IPS-18c (cell line): ENCODE data around the gene CCSER1.
"Not testable (repeated sequence)": the region's sequence is repeated elsewhere in the genome, so short reads cannot be mapped to it uniquely, and the experiment has no call there.

ENCODE experiments used
- H3K4me3 ChIP-seq: 2 replicates; pipeline ENCODE4 v1.7.0; 2013; ENCODE audit warnings: low read depth, mild to moderate bottlenecking, low read length, moderate library complexity; ENCODE audit not compliant: insufficient read depth
- H3K9me3 ChIP-seq: one replicate; pipeline ENCODE4 v1.6.1; 2013; ENCODE audit warnings: mild to moderate bottlenecking, low read length, moderate library complexity; ENCODE audit not compliant: control insufficient read depth, insufficient read depth

Gene CCSER1

GRCh38 chr4:91111556-91111955 is 984.4 kb downstream of the CCSER1 start:
- H3K9me3 ChIP-seq: peaks cover 2% of the 10 kb centered on the region
- H3K4me3 ChIP-seq: no peak overlapping the region

GRCh38 chr4:91113130-91113706 is 986.0 kb downstream of the CCSER1 start:
- H3K9me3 ChIP-seq: peaks cover 2% of the 10 kb centered on the region
- no peak overlapping the region for H3K4me3 ChIP-seq

- H3K4me3 ChIP-seq: no peak overlapping the region
Measured at GRCh38 chr4:91114386-91114785, 987.2 kb downstream of the CCSER1 start.

GRCh38 chr4:91116861-91117260 is 989.7 kb downstream of the CCSER1 start:
- Histone ChIP-seq H3K4me3 (no peak overlapping the region), H3K9me3 (no peaks in the 10 kb centered on the region)

More at GRCh38 chr4:91114386-91114785, 987.2 kb downstream of the CCSER1 start:
- H3K9me3 ChIP-seq: no peaks in the 10 kb centered on the region

- no peak overlapping the region for H3K4me3 ChIP-seq
Measured at GRCh38 chr4:91118597-91118996, 991.4 kb downstream of the CCSER1 start.

GRCh38 chr4:91123742-91124141 is 996.5 kb downstream of the CCSER1 start:
- no peaks in the 10 kb centered on the region for H3K9me3 ChIP-seq
- no peak overlapping the region for H3K4me3 ChIP-seq

More at GRCh38 chr4:91118597-91118996, 991.4 kb downstream of the CCSER1 start:
- no peaks in the 10 kb centered on the region for H3K9me3 ChIP-seq

- Histone ChIP-seq H3K9me3 (no peaks in the 10 kb centered on the region), H3K4me3 (no peak overlapping the region)
Measured at GRCh38 chr4:91127192-91127591, 1000.0 kb downstream of the CCSER1 start.

GRCh38 chr4:91127831-91128230 is 1000.6 kb downstream of the CCSER1 start:
- Histone ChIP-seq H3K4me3 (no peak overlapping the region), H3K9me3 (no peaks in the 10 kb centered on the region)

GRCh38 chr4:91128519-91128918 is 1001.3 kb downstream of the CCSER1 start:
- H3K9me3 ChIP-seq: no peaks in the 10 kb centered on the region
- no peak overlapping the region for H3K4me3 ChIP-seq

- H3K9me3 ChIP-seq: no peaks in the 10 kb centered on the region
- H3K4me3 ChIP-seq: no peak overlapping the region
Measured at GRCh38 chr4:91147067-91147466, 1019.9 kb downstream of the CCSER1 start.

GRCh38 chr4:91154041-91154440 is 1026.8 kb downstream of the CCSER1 start:
- H3K4me3 ChIP-seq: not testable (repeated sequence)

GRCh38 chr4:91167864-91168653 is 1040.9 kb downstream of the CCSER1 start:
- not testable (repeated sequence) for H3K4me3 ChIP-seq

More at GRCh38 chr4:91154041-91154440, 1026.8 kb downstream of the CCSER1 start:
- not testable (repeated sequence) for H3K9me3 ChIP-seq

GRCh38 chr4:91170768-91171167 is 1043.6 kb downstream of the CCSER1 start:
- Histone ChIP-seq H3K9me3 (peaks cover 10% of the 10 kb centered on the region), H3K4me3 (no peak overlapping the region)

More at GRCh38 chr4:91167864-91168653, 1040.9 kb downstream of the CCSER1 start:
- peaks cover 10% of the 10 kb centered on the region for H3K9me3 ChIP-seq

- peaks cover 10% of the 10 kb centered on the region for H3K9me3 ChIP-seq
- H3K4me3 ChIP-seq: no peak overlapping the region
Measured at GRCh38 chr4:91171217-91171616, 1044.0 kb downstream of the CCSER1 start.

GRCh38 chr4:91185061-91185460 is 1057.9 kb downstream of the CCSER1 start:
- not testable (repeated sequence) for H3K9me3 ChIP-seq, H3K4me3 ChIP-seq

- no peaks in the 10 kb centered on the region for H3K9me3 ChIP-seq
- no peak overlapping the region for H3K4me3 ChIP-seq
Measured at GRCh38 chr4:91198951-91199350, 1071.8 kb downstream of the CCSER1 start.

- Histone ChIP-seq H3K4me3 (no peak overlapping the region), H3K9me3 (no peaks in the 10 kb centered on the region)
Measured at GRCh38 chr4:91207535-91207934, 1080.3 kb downstream of the CCSER1 start.

- no peaks in the 10 kb centered on the region for H3K9me3 ChIP-seq
- H3K4me3 ChIP-seq: no peak overlapping the region
Measured at GRCh38 chr4:91212211-91212610, 1085.0 kb downstream of the CCSER1 start.
